ENCODE measurements around the gene LFNG. TPM values are rescaled to one million over a fixed set of nuclear protein-coding genes. Genes with fewer than 3 reads are reported as not detected.

LFNG gene
- total and polyA plus RNA-seq, 4 donors = 11.5 to 47.6 (median 23.7) TPM

DNA sequence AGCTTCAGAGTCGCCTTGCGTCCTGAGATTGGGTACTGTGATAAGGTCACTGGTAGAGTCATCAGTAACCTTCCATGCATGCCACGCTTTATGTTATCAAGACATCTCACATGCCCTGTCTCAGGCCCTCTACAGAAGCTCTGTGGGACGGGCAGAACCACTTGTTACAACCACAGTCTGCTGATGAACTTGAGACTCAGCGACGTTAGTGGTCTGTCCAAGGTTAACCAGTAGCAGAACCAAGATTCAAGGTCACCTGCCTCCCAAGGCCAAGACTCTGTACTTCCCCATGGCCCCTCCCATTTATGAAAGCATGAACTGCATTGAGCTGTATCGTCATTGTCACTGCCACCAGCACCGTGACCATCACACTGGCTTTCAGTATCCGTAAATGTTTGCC is 54.2 kb downstream of the LFNG start:
- Histone ChIP-seq H3K27ac (ENCODE audit: low read depth in 1 of 2, low read length in 1 of 2) (no peak overlapping the region), H3K36me3 (ENCODE audit: control insufficient read depth in 4 of 4, insufficient read depth in 4 of 4, low read length in 4 of 4) (peaks cover 0 to 32% (median 7%) of the 10 kb centered on the region in 4 donors), H3K4me1 (ENCODE audit: control insufficient read depth in 5 of 5, insufficient read depth in 5 of 5, low read length in 5 of 5) (no peaks in the 10 kb centered on the region), H3K9me3 (ENCODE audit: control insufficient read depth in 4 of 4, insufficient read depth in 3 of 4, low read length in 3 of 4) (no peaks in the 10 kb centered on the region), H3K9ac (ENCODE audit: insufficient read depth in 1 of 2, low read length in 2 of 2) (no peak overlapping the region), H3K4me3 (no peak overlapping the region), H3K27me3 (ENCODE audit: control insufficient read depth in 3 of 3, insufficient read depth in 3 of 3, low read length in 2 of 3) (no peaks in the 10 kb centered on the region)
- no peak for ATAC-seq (ENCODE audit: insufficient read depth, low FRiP score)
- WGBS, 2 donors = 90 to 92% methylated on average over 9 of the region's 9 CpGs
- TF ChIP-seq, protein P1, sequence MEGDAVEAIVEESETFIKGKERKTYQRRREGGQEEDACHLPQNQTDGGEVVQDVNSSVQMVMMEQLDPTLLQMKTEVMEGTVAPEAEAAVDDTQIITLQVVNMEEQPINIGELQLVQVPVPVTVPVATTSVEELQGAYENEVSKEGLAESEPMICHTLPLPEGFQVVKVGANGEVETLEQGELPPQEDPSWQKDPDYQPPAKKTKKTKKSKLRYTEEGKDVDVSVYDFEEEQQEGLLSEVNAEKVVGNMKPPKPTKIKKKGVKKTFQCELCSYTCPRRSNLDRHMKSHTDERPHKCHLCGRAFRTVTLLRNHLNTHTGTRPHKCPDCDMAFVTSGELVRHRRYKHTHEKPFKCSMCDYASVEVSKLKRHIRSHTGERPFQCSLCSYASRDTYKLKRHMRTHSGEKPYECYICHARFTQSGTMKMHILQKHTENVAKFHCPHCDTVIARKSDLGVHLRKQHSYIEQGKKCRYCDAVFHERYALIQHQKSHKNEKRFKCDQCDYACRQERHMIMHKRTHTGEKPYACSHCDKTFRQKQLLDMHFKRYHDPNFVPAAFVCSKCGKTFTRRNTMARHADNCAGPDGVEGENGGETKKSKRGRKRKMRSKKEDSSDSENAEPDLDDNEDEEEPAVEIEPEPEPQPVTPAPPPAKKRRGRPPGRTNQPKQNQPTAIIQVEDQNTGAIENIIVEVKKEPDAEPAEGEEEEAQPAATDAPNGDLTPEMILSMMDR (IDR thresholded peaks at IDR 0.05; ENCODE audit: control extremely low read depth, extremely low read depth) = no peak
- DNase-seq = no peak

DNA sequence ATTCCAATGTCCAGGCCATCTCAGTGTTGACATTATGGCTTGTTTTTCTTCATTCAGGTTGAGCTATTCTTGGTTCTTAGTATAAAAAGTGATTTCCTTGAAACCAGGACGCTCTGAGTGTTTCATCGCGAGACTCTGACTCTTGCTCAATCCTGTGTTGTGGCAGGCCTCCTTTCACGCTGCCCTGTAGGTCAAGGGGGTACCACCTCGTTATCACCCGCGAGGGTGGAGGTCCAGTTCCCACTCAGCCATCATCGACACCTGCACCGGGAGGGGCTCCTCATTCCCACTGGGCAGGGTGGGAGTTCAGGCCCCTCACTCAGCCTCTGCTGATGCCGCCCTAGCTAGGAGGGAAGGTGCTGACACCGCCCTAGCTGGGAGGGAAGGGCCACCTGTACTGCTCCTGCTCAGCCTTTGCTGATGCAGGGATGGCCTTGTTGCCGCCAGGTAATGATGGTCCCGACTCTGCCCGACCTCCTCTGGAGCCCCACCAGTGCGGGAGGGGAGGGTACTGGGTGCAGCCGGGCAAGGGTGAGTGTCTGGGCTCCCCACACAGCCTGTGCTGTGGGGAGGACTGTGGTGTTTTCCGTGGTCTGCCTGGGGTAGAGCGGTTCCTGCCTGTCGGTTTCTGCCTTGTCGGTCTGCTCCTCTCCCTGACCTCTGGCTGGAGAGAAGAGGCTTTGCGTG is 55.6 kb downstream of the LFNG start:
- no peaks in the 10 kb centered on the region for H3K4me1 ChIP-seq (ENCODE audit: control insufficient read depth in 5 of 5, insufficient read depth in 5 of 5, low read length in 5 of 5)
- H3K9me3 ChIP-seq (ENCODE audit: control insufficient read depth in 4 of 4, insufficient read depth in 3 of 4, low read length in 3 of 4) = no peaks in the 10 kb centered on the region
- H3K27ac ChIP-seq (ENCODE audit: low read depth in 1 of 2, low read length in 1 of 2) = no peak overlapping the region
- no peak for DNase-seq
- 66 to 80% methylated on average over 21 of the region's 21 CpGs for WGBS, 2 donors
- H3K36me3 ChIP-seq (ENCODE audit: control insufficient read depth in 4 of 4, insufficient read depth in 4 of 4, low read length in 4 of 4) = peaks cover 0 to 32% (median 7%) of the 10 kb centered on the region in 4 donors
- no peak overlapping the region for H3K4me3 ChIP-seq
- H3K27me3 ChIP-seq (ENCODE audit: control insufficient read depth in 3 of 3, insufficient read depth in 3 of 3, low read length in 2 of 3) = no peaks in the 10 kb centered on the region
- TF ChIP-seq, protein P1 (IDR thresholded peaks at IDR 0.05; ENCODE audit: control extremely low read depth, extremely low read depth) = no peak
- H3K9ac ChIP-seq (ENCODE audit: insufficient read depth in 1 of 2, low read length in 2 of 2) = no peak overlapping the region
- no peak for ATAC-seq (ENCODE audit: insufficient read depth, low FRiP score)

DNA sequence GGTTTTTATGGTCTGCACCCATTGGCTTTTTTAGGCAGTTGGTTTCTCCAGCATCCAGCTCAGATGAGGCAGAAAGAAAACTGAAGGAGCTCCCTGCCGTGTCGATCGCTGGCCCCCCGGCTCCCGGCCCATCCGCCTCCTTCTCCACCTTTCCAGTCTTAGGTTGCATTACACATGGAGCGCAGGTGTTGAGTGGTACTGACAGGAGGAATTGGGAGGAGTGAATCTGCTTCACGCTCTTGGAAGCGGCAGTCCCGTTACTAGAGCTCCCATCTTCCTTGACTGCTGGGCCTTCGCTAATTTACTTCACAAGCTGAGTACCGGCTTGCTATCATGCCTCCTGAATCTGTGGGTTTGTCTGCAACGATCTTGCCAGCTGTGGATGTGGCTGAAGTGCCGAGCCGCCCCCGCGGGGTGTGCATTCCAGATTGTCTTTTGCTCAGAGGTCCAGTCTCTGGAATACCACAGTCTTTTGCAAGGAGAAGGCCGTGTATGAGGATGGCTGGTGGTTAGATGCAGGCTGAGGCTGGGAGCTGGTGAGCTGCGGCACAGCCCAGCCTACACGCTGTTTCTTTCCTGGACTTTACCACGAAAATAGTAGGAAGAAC is 56.3 kb downstream of the LFNG start:
- no peak for DNase-seq
- Histone ChIP-seq H3K9ac (ENCODE audit: insufficient read depth in 1 of 2, low read length in 2 of 2) (no peak overlapping the region), H3K4me3 (no peak overlapping the region), H3K9me3 (ENCODE audit: control insufficient read depth in 4 of 4, insufficient read depth in 3 of 4, low read length in 3 of 4) (no peaks in the 10 kb centered on the region), H3K27me3 (ENCODE audit: control insufficient read depth in 3 of 3, insufficient read depth in 3 of 3, low read length in 2 of 3) (no peaks in the 10 kb centered on the region), H3K36me3 (ENCODE audit: control insufficient read depth in 4 of 4, insufficient read depth in 4 of 4, low read length in 4 of 4) (peaks cover 0 to 32% (median 7%) of the 10 kb centered on the region in 4 donors), H3K4me1 (ENCODE audit: control insufficient read depth in 5 of 5, insufficient read depth in 5 of 5, low read length in 5 of 5) (no peaks in the 10 kb centered on the region), H3K27ac (ENCODE audit: low read depth in 1 of 2, low read length in 1 of 2) (no peak overlapping the region)
- WGBS, 2 donors = 91 to 93% methylated on average over 21 of the region's 21 CpGs
- TF ChIP-seq, protein P1 (IDR thresholded peaks at IDR 0.05; ENCODE audit: control extremely low read depth, extremely low read depth) = no peak
- no peak for ATAC-seq (ENCODE audit: insufficient read depth, low FRiP score)

Measured in lung (tissue), 12 donors.